Prostate gland (tissue), 2 donors: Measurements from ENCODE around the gene CCBE1.

ENCODE experiments used
- POLR2A ChIP-seq: fragments of 450-650 bp; IDR thresholded peaks from one replicate; pipeline ENCODE4 v1.6.1; 2016; ENCODE audit warnings: antibody characterized with exemption, mild to moderate bottlenecking
- TF ChIP-seq, protein P1 (sequence below), 4 experiments: fragments of 200-600 bp in 2 of 4; fragments of 450-650 bp in 2 of 4; sonication (generic) in 2 of 4; IDR thresholded peaks; 1 replicate in 3 of 4; 2 replicates in 1 of 4; pipeline ENCODE4 v1.5.1; 2016 to 2019; ENCODE audit warnings: antibody characterized with exemption in 4 of 4, mild to moderate bottlenecking in 2 of 4, moderate library complexity in 2 of 4

GRCh38 chr18:59458575-59458974 lies 238.6 kb downstream of the CCBE1 start:
- TF ChIP-seq, protein P1, sequence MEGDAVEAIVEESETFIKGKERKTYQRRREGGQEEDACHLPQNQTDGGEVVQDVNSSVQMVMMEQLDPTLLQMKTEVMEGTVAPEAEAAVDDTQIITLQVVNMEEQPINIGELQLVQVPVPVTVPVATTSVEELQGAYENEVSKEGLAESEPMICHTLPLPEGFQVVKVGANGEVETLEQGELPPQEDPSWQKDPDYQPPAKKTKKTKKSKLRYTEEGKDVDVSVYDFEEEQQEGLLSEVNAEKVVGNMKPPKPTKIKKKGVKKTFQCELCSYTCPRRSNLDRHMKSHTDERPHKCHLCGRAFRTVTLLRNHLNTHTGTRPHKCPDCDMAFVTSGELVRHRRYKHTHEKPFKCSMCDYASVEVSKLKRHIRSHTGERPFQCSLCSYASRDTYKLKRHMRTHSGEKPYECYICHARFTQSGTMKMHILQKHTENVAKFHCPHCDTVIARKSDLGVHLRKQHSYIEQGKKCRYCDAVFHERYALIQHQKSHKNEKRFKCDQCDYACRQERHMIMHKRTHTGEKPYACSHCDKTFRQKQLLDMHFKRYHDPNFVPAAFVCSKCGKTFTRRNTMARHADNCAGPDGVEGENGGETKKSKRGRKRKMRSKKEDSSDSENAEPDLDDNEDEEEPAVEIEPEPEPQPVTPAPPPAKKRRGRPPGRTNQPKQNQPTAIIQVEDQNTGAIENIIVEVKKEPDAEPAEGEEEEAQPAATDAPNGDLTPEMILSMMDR (IDR thresholded peaks at IDR 0.05) = no peak
- TF ChIP-seq POLR2A = no peak
